ENCODE results near the gene RAB3B.

GRCh38 chr1:52022133-52022532, 31.6 kb upstream of the RAB3B start:
- TF ChIP-seq GABPA (tag; conservative IDR thresholded peaks at IDR 0.05; ENCODE audit: low read depth) (no peak), SREBF2 (CRISPR knock-in tag; IDR thresholded peaks at IDR 0.05) (no peak), RAD21 (CRISPR knock-in tag; conservative IDR thresholded peaks at IDR 0.05 in 1 of 2, IDR thresholded peaks at IDR 0.05 in 1 of 2) (no peak), POLR2A (conservative IDR thresholded peaks at IDR 0.05) (no peak), BRF2 (IDR thresholded peaks at IDR 0.05; ENCODE audit: borderline replicate concordance, insufficient read depth, insufficient read length) (no peak), KDM1A (IDR thresholded peaks at IDR 0.05) (no peak), CREM (IDR thresholded peaks at IDR 0.05; ENCODE audit: low read depth) (no peak), NFYB (IDR thresholded peaks at IDR 0.05; ENCODE audit: extremely low read depth, insufficient read length) (no peak), HSF4 (CRISPR knock-in tag; IDR thresholded peaks at IDR 0.05; ENCODE audit: borderline replicate concordance) (no peak), ZNF830 (CRISPR knock-in tag; IDR thresholded peaks at IDR 0.05) (no peak), RBM14 (IDR thresholded peaks at IDR 0.05; ENCODE audit: borderline replicate concordance, insufficient read depth, low read depth, low read length) (no peak)
